HEK293 (cell line): Measurements from ENCODE around the gene CLASP1.

Experiments used
- CTCF ChIP-seq: fragments of 450-650 bp; formaldehyde crosslinking; IDR thresholded peaks from 2 replicates; pipeline ENCODE4 v1.5.1; 2016; ENCODE audit warnings: missing biosample characterization, missing genetic modification characterization
- KLF8 ChIP-seq: fragments of 450-650 bp; formaldehyde crosslinking; IDR thresholded peaks from 2 replicates; pipeline ENCODE4 v1.5.1; 2016; ENCODE audit warnings: missing biosample characterization, missing genetic modification characterization
- OSR2 ChIP-seq: fragments of 450-650 bp; formaldehyde crosslinking; IDR thresholded peaks from 2 replicates; pipeline ENCODE4 v1.5.1; 2016; ENCODE audit warnings: missing biosample characterization, missing genetic modification characterization
- ZNF24 ChIP-seq: fragments of 450-650 bp; formaldehyde crosslinking; IDR thresholded peaks from 2 replicates; pipeline ENCODE4 v1.5.1; 2016; ENCODE audit warnings: missing biosample characterization, missing genetic modification characterization
- ZNF510 ChIP-seq: fragments of 450-650 bp; formaldehyde crosslinking; IDR thresholded peaks from 2 replicates; pipeline ENCODE4 v1.5.1; 2018; ENCODE audit warnings: mild to moderate bottlenecking, missing genetic modification characterization, missing biosample characterization; ENCODE audit not compliant: insufficient replicate concordance
- ZNF521 ChIP-seq: fragments of 450-650 bp; formaldehyde crosslinking; IDR thresholded peaks from 2 replicates; pipeline ENCODE4 v1.5.1; 2017; ENCODE audit warnings: missing biosample characterization, mild to moderate bottlenecking, missing genetic modification characterization
- ZNF596 ChIP-seq: fragments of 450-650 bp; IDR thresholded peaks from 2 replicates; pipeline ENCODE4 v1.5.0; 2018; ENCODE audit warnings: missing biosample characterization, mild to moderate bottlenecking, missing genetic modification characterization, moderate library complexity
- ZNF660 ChIP-seq: fragments of 450-650 bp; IDR thresholded peaks from 2 replicates; pipeline ENCODE4 v1.5.1; 2018; ENCODE audit warnings: missing biosample characterization, mild to moderate bottlenecking, missing genetic modification characterization
- ZNF776 ChIP-seq: fragments of 450-650 bp; formaldehyde crosslinking; IDR thresholded peaks from 2 replicates; pipeline ENCODE4 v1.5.0; 2017; ENCODE audit warnings: missing biosample characterization, missing genetic modification characterization, borderline replicate concordance
- ZSCAN4 ChIP-seq: fragments of 450-650 bp; formaldehyde crosslinking; IDR thresholded peaks from 2 replicates; pipeline ENCODE4 v1.5.1; 2017; ENCODE audit warnings: missing biosample characterization, missing genetic modification characterization

GRCh38 chr2:121359716-121360565 lies 289.3 kb downstream of the CLASP1 start:
- TF ChIP-seq ZNF660 (tag by site-specific recombination): no peak
- no peak for TF ChIP-seq ZNF521 (tag by site-specific recombination)
- TF ChIP-seq ZNF596 (tag by site-specific recombination): no peak
- TF ChIP-seq CTCF (tag by site-specific recombination): no peak
- TF ChIP-seq ZNF510 (tag by site-specific recombination): no peak
- TF ChIP-seq ZNF24 (tag by site-specific recombination): no peak
- no peak for TF ChIP-seq OSR2 (tag by site-specific recombination)
- no peak for TF ChIP-seq KLF8 (tag by site-specific recombination)
- no peak for TF ChIP-seq ZSCAN4 (tag by site-specific recombination)
- TF ChIP-seq ZNF776 (tag by site-specific recombination): no peak
